ENCODE results near the gene DAAM2. TPM values are rescaled to one million over a fixed set of nuclear protein-coding genes. Genes with fewer than 3 reads are reported as not detected.

The DAAM2 gene
- total RNA-seq, 1 experiment from 2014 or later, result 0.97 TPM

DNA sequence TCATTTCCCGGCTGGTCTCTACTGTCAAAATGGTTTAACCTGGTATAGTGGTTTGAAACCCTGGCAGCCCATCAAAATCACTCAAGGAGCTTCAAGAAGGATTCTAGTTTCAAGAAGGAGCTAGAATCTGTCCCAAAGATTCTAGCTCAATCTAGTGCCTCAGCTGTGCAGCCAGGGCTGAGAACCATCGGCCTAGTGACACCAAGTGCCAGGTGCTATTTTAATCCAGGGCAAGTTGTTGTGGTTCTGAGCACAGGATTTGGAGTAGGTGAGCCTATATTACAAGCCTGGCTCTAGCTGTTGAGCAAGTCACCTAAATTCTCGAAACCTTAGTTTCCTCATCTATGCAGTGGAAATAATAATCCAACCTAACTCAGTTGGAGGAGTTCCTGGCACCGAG, 138.4 kb downstream of the DAAM2 start:
- no peak for DNase-seq
- H3K4me3 ChIP-seq (ENCODE audit: insufficient read depth, low read depth, low read length), result no peak overlapping the region
- H3K27me3 ChIP-seq (ENCODE audit: control insufficient read depth, insufficient read depth, low read length), result no peaks in the 10 kb centered on the region
- H3K36me3 ChIP-seq (replicated peaks; ENCODE audit: control insufficient read depth, insufficient read depth, low read length), result peaks cover under 1% of the 10 kb centered on the region; the same call in 1 of the 2 replicates

- Histone ChIP-seq H3K27me3 (ENCODE audit: control insufficient read depth, insufficient read depth, low read length) (no peaks in the 10 kb centered on the region), H3K36me3 (replicated peaks; ENCODE audit: control insufficient read depth, insufficient read depth, low read length) (no peaks in the 10 kb centered on the region), H3K4me3 (ENCODE audit: insufficient read depth, low read depth, low read length) (no peak overlapping the region)
- DNase-seq, result no peak
Observed at GRCh38 chr6:39931607-39932006, 139.4 kb downstream of the DAAM2 start.

DNA sequence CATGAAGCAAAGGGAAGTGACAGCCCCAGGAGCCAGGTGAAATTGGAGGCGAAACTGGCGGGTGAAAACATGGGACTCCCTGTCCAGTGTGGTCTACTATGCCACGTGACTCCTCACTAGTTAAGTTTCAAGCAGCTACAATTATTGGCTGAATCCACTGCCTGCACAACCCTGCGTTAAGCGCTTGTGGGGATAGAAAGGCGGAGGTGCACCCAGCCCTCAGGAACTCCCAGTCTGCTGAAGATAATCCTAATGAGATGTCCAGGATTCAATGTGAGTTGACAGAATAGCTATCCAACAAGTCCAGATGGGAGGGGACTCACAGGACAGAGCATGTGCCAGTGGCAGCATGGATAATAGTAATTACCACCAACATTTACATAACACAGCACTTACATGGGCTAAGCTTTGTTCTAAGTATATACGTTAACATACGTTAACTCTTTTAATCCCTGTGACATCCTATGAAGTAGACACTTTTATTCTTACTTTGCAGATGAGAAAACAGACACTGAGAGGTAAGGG, 140.3 kb downstream of the DAAM2 start:
- Histone ChIP-seq H3K27me3 (ENCODE audit: control insufficient read depth, insufficient read depth, low read length) (no peaks in the 10 kb centered on the region), H3K36me3 (replicated peaks; ENCODE audit: control insufficient read depth, insufficient read depth, low read length) (no peaks in the 10 kb centered on the region), H3K4me3 (ENCODE audit: insufficient read depth, low read depth, low read length) (no peak overlapping the region)
- DNase-seq, result no peak

DNA sequence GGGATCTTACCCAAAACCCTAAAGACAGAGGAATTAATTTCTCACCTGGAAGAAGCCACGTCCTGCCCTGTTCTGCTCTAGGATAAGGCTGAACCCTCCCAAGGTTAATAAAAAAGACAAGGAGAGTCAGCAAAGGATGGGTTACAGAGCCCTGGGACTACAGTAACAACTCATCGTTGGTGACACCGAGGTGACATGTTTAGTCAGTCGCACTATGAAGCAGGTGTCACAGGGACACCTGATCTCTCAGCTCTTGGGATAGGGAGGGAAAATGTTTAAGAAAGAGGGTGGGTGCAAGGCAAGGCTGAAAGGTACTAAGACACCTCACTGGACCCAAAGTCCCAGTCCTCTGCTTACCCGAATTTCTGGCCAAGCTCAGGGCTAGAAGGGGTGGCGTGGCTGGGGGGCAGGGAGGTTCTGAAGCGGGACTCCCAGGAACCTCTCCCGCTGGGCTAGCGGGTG, 141.5 kb downstream of the DAAM2 start:
- Histone ChIP-seq H3K36me3 (replicated peaks; ENCODE audit: control insufficient read depth, insufficient read depth, low read length) (no peaks in the 10 kb centered on the region), H3K27me3 (ENCODE audit: control insufficient read depth, insufficient read depth, low read length) (no peaks in the 10 kb centered on the region), H3K4me3 (ENCODE audit: insufficient read depth, low read depth, low read length) (peak overlapping the region; percentile 83)
- no peak for DNase-seq

GRCh38 chr6:39934131-39934757, 142.1 kb downstream of the DAAM2 start, which contains the start of gene MOCS1:
MOCS1 (minus strand) TSS chr6:39934462; CDS start chr6:39934417, 45 bp downstream.
- DNase-seq, result peak; percentile 95
- H3K27me3 ChIP-seq (ENCODE audit: control insufficient read depth, insufficient read depth, low read length), result no peaks in the 10 kb centered on the region
- peak within 1 kb of the TSS; percentile 83 for H3K4me3 ChIP-seq (ENCODE audit: insufficient read depth, low read depth, low read length)
- H3K36me3 ChIP-seq (replicated peaks; ENCODE audit: control insufficient read depth, insufficient read depth, low read length), result no peaks in the 10 kb centered on the region

GRCh38 chr6:39935241-39935640, 143.1 kb downstream of the DAAM2 start:
- Histone ChIP-seq H3K27me3 (ENCODE audit: control insufficient read depth, insufficient read depth, low read length) (no peaks in the 10 kb centered on the region), H3K36me3 (replicated peaks; ENCODE audit: control insufficient read depth, insufficient read depth, low read length) (no peaks in the 10 kb centered on the region), H3K4me3 (ENCODE audit: insufficient read depth, low read depth, low read length) (no peak overlapping the region)
- DNase-seq, result no peak

- Histone ChIP-seq H3K4me3 (ENCODE audit: insufficient read depth, low read depth, low read length) (no peak overlapping the region), H3K36me3 (replicated peaks; ENCODE audit: control insufficient read depth, insufficient read depth, low read length) (no peaks in the 10 kb centered on the region), H3K27me3 (ENCODE audit: control insufficient read depth, insufficient read depth, low read length) (no peaks in the 10 kb centered on the region)
- DNase-seq, result no peak
Observed at GRCh38 chr6:39936857-39937256, 144.7 kb downstream of the DAAM2 start.

DNA sequence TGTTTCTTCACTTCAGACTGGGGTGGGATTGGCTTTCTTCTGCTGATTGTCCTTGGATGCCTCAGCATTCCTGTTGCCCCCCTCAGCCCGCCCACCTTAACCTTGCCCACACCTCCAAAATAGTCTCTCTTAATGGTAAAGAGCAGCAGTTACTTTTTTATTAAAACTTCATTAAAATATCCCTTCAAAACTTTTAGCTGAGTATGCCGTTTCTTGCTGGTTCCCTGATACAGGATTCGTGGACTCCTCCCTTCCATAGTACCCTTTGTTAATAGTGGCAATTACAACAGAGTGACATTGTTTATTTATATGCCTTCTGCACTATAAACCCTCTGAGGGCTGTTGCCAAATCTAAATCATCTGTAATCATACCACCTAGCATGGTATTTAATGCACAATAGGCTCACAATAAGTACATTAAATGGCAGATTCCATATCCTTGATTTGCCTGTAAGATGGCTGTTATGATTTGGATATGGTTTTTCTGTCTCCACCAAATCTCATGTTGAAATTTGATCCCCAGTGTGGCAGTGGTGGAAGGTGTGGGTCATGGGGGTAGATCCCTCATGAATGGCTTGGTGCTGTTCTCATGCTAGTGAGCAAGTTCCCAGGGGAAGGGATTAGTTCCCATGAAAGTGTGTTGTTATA, 145.6 kb downstream of the DAAM2 start:
- no peaks in the 10 kb centered on the region for H3K27me3 ChIP-seq (ENCODE audit: control insufficient read depth, insufficient read depth, low read length)
- H3K4me3 ChIP-seq (ENCODE audit: insufficient read depth, low read depth, low read length), result no peak overlapping the region
- DNase-seq, result no peak
- no peaks in the 10 kb centered on the region for H3K36me3 ChIP-seq (replicated peaks; ENCODE audit: control insufficient read depth, insufficient read depth, low read length)

DNA sequence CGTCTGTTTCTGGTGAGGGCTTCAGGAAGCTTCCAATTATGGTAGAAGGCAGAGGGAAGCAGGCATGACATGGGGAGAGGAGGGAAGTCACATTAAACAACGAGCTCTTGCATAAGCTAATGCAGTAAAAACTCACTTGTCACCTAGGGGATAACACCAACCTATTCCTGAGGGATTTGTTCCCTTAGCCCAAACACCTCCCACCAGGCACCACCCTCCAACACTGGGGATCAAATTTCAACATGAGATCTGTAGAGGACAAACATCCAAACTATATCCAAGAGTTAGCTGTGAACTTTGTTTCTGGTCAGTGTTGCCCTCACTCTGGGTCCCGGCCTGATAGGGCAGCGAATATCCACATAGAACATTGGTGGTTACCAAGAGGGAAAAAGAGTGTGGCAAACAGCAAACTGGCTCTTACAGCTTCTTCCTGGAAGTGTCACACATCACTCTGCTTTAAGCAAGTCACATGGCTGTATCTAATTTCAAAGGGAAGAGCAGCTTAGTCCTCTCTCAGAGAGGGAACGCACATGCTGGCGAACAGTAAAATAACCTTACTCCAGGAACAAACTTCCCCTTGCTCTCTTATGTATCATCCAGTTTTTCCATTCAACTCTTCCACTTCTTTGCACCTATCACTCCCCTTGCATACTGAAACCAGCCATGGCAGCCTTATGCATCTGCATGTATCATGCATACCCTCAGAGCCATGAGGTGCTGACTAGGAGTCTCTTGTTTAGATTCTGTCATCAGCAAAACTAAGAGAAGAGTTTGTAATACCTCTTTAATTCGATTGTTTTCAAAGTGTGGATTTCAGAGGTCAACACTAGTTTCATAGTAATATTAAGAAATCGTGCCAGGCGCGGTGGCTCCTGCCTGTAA, 146.8 kb downstream of the DAAM2 start:
- Histone ChIP-seq H3K27me3 (ENCODE audit: control insufficient read depth, insufficient read depth, low read length) (no peaks in the 10 kb centered on the region), H3K4me3 (ENCODE audit: insufficient read depth, low read depth, low read length) (no peak overlapping the region), H3K36me3 (replicated peaks; ENCODE audit: control insufficient read depth, insufficient read depth, low read length) (no peaks in the 10 kb centered on the region)
- no peak for DNase-seq

- Histone ChIP-seq H3K36me3 (replicated peaks; ENCODE audit: control insufficient read depth, insufficient read depth, low read length) (no peaks in the 10 kb centered on the region), H3K27me3 (ENCODE audit: control insufficient read depth, insufficient read depth, low read length) (no peaks in the 10 kb centered on the region), H3K4me3 (ENCODE audit: insufficient read depth, low read depth, low read length) (no peak overlapping the region)
- no peak for DNase-seq
Observed at GRCh38 chr6:39941138-39941537, 149.0 kb downstream of the DAAM2 start.

DNA sequence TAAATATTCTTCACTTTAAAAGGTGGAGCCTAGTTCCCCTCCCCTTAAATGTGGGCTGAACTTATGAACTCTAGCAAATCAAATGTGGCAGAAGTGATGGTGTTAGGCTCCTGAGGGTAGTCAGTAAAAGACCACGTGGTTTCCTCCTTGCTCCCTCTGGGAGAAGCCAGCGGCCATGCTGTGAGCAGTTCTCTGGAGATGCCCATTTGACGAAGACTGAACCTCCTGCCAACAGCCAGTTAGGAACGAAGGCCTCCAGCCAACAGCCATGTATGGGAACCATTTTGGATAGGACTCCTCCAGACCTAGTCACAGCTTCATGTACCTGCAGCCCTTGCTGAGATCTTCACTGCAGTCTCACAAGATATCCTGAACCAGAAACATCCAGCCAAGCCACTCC, 149.6 kb downstream of the DAAM2 start:
- H3K27me3 ChIP-seq (ENCODE audit: control insufficient read depth, insufficient read depth, low read length), result no peaks in the 10 kb centered on the region
- H3K4me3 ChIP-seq (ENCODE audit: insufficient read depth, low read depth, low read length), result no peak overlapping the region
- DNase-seq, result no peak
- no peaks in the 10 kb centered on the region for H3K36me3 ChIP-seq (replicated peaks; ENCODE audit: control insufficient read depth, insufficient read depth, low read length)

- H3K27me3 ChIP-seq (ENCODE audit: control insufficient read depth, insufficient read depth, low read length), result no peaks in the 10 kb centered on the region
- H3K4me3 ChIP-seq (ENCODE audit: insufficient read depth, low read depth, low read length), result no peak overlapping the region
- no peak for DNase-seq
- no peaks in the 10 kb centered on the region for H3K36me3 ChIP-seq (replicated peaks; ENCODE audit: control insufficient read depth, insufficient read depth, low read length)
Observed at GRCh38 chr6:39942903-39943580, 150.9 kb downstream of the DAAM2 start.

- no peaks in the 10 kb centered on the region for H3K27me3 ChIP-seq (ENCODE audit: control insufficient read depth, insufficient read depth, low read length)
Observed at GRCh38 chr6:39945626-39946025, 153.4 kb downstream of the DAAM2 start.

DNA sequence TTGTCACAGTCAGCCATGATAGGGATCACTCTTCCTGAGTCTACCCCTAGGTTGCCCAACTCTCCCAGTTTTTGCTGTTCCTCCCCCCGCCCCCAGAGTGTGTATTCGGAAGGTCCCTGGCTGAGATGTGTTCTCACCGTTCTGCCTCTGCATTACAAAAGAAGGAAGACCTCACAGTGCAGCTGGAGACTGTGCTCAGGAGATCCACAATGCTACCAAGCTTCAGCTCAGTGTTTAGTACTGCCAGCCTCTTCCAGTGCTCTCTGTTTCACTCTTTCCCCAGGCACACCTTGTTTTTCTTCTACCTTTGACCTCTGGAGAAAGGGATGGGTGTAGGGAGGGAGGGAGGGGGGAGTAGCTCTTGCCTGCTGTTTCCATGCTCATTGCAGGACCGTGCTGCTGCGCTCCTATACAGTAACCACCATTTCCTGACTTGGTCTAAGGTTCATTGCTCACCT, 155.5 kb downstream of the DAAM2 start:
- DNase-seq, result peak; percentile 22
- H3K27me3 ChIP-seq (ENCODE audit: control insufficient read depth, insufficient read depth, low read length), result no peaks in the 10 kb centered on the region
- H3K4me3 ChIP-seq (ENCODE audit: insufficient read depth, low read depth, low read length), result no peak overlapping the region
- no peaks in the 10 kb centered on the region for H3K36me3 ChIP-seq (replicated peaks; ENCODE audit: control insufficient read depth, insufficient read depth, low read length)

More at GRCh38 chr6:39945626-39946025, 153.4 kb downstream of the DAAM2 start:
- Histone ChIP-seq H3K4me3 (ENCODE audit: insufficient read depth, low read depth, low read length) (no peak overlapping the region), H3K36me3 (replicated peaks; ENCODE audit: control insufficient read depth, insufficient read depth, low read length) (no peaks in the 10 kb centered on the region)
- DNase-seq, result no peak

All from H7 (cell line).